ENCODE data around the gene COL7A1.

The COL7A1 gene

GRCh38 chr3:48619541-48620524 lies 24.7 kb upstream of the COL7A1 start:
- DNase-seq (ENCODE audit: low spot score) (no peak), ATAC-seq (ENCODE audit: low read depth) (no peak)
- Histone ChIP-seq H3K4me1 (ENCODE audit: insufficient read depth, poor library complexity, severe bottlenecking) (no peaks in the 10 kb centered on the region), H3K4me3 (ENCODE audit: severe bottlenecking) (no peak overlapping the region), H3K36me3 (ENCODE audit: low read depth) (peaks cover 2% of the 10 kb centered on the region; the same call in 1 of the 2 replicates), H3K27ac (ENCODE audit: poor library complexity, severe bottlenecking) (no peak overlapping the region), H3K9me3 (ENCODE audit: severe bottlenecking) (peaks cover 17% of the 10 kb centered on the region), H3K27me3 (ENCODE audit: insufficient read depth, poor library complexity, severe bottlenecking) (no peaks in the 10 kb centered on the region)
- TF ChIP-seq CTCF (IDR thresholded peaks at IDR 0.05; ENCODE audit: poor library complexity, severe bottlenecking): no peak

- ATAC-seq (ENCODE audit: low read depth): no peak
- no peak overlapping the region for H3K4me3 ChIP-seq (ENCODE audit: severe bottlenecking)
- peaks cover 13% of the 10 kb centered on the region for H3K4me1 ChIP-seq (ENCODE audit: insufficient read depth, poor library complexity, severe bottlenecking)
Observed at GRCh38 chr3:48617559-48617958, 22.4 kb upstream of the COL7A1 start.

GRCh38 chr3:48614044-48614443 lies 18.9 kb upstream of the COL7A1 start:
- H3K9me3 ChIP-seq (ENCODE audit: severe bottlenecking): peaks cover 17% of the 10 kb centered on the region
- ATAC-seq (ENCODE audit: low read depth) (peak; percentile 62), DNase-seq (ENCODE audit: low spot score) (no peak)
- no peak overlapping the region for H3K4me3 ChIP-seq (ENCODE audit: severe bottlenecking)
- no peaks in the 10 kb centered on the region for H3K27me3 ChIP-seq (ENCODE audit: insufficient read depth, poor library complexity, severe bottlenecking)
- H3K36me3 ChIP-seq (ENCODE audit: low read depth): no peaks in the 10 kb centered on the region
- TF ChIP-seq CTCF (IDR thresholded peaks at IDR 0.05; ENCODE audit: poor library complexity, severe bottlenecking): no peak
- H3K27ac ChIP-seq (ENCODE audit: poor library complexity, severe bottlenecking): peak overlapping the region; percentile 91
- H3K4me1 ChIP-seq (ENCODE audit: insufficient read depth, poor library complexity, severe bottlenecking): peaks cover 16% of the 10 kb centered on the region

More at GRCh38 chr3:48617559-48617958, 22.4 kb upstream of the COL7A1 start:
- no peak for TF ChIP-seq CTCF (IDR thresholded peaks at IDR 0.05; ENCODE audit: poor library complexity, severe bottlenecking)
- Histone ChIP-seq H3K27ac (ENCODE audit: poor library complexity, severe bottlenecking) (no peak overlapping the region), H3K9me3 (ENCODE audit: severe bottlenecking) (peaks cover 17% of the 10 kb centered on the region), H3K36me3 (ENCODE audit: low read depth) (no peaks in the 10 kb centered on the region), H3K27me3 (ENCODE audit: insufficient read depth, poor library complexity, severe bottlenecking) (no peaks in the 10 kb centered on the region)
- no peak for DNase-seq (ENCODE audit: low spot score)

- Histone ChIP-seq H3K36me3 (ENCODE audit: low read depth) (peaks cover 16% of the 10 kb centered on the region), H3K4me1 (ENCODE audit: insufficient read depth, poor library complexity, severe bottlenecking) (peaks cover 24% of the 10 kb centered on the region), H3K27me3 (ENCODE audit: insufficient read depth, poor library complexity, severe bottlenecking) (no peaks in the 10 kb centered on the region), H3K4me3 (ENCODE audit: severe bottlenecking) (no peak overlapping the region), H3K9me3 (ENCODE audit: severe bottlenecking) (peaks cover 6% of the 10 kb centered on the region), H3K27ac (ENCODE audit: poor library complexity, severe bottlenecking) (peak overlapping the region; percentile 91)
- ATAC-seq (ENCODE audit: low read depth) (no peak), DNase-seq (ENCODE audit: low spot score) (no peak)
- TF ChIP-seq CTCF (IDR thresholded peaks at IDR 0.05; ENCODE audit: poor library complexity, severe bottlenecking): no peak
Observed at GRCh38 chr3:48612309-48612708, 17.2 kb upstream of the COL7A1 start.
